Measurements from ENCODE around the gene GPHN.

GRCh38 chr14:67060546-67060945 is 552.6 kb downstream of the GPHN start:
- TF ChIP-seq ATF2 (IDR thresholded peaks at IDR 0.05; ENCODE audit: low read length) = no peak
- TF ChIP-seq CREB1 (IDR thresholded peaks at IDR 0.05) = no peak
- TF ChIP-seq CTCF (IDR thresholded peaks at IDR 0.05; ENCODE audit: control extremely low read depth in 1 of 3, insufficient read depth in 1 of 3, low read depth in 1 of 3, low read length in 3 of 3) = no peak
- TF ChIP-seq MAX (IDR thresholded peaks at IDR 0.05) = no peak
- no peak for TF ChIP-seq RNF2 (IDR thresholded peaks at IDR 0.05; ENCODE audit: borderline replicate concordance, low read depth, low read length, missing control alignments, poor library complexity, severe bottlenecking)
- no peak for TF ChIP-seq NRF1 (IDR thresholded peaks at IDR 0.05; ENCODE audit: low read depth, low read length)
- no peak for TF ChIP-seq RFX5 (IDR thresholded peaks at IDR 0.05; ENCODE audit: borderline replicate concordance, low read depth, low read length)
- no peak for TF ChIP-seq MAFK (IDR thresholded peaks at IDR 0.05; ENCODE audit: low read depth, low read length)
- TF ChIP-seq CHD2 (IDR thresholded peaks at IDR 0.05; ENCODE audit: low read length) = no peak
- TF ChIP-seq SIN3A (conservative IDR thresholded peaks at IDR 0.05 in 1 of 2, IDR thresholded peaks at IDR 0.05 in 1 of 2; ENCODE audit: low read depth in 1 of 2, low read length in 2 of 2) = no peak
- no peak for TF ChIP-seq POLR2AphosphoS5 (IDR thresholded peaks at IDR 0.05; ENCODE audit: low read depth, low read length)
- TF ChIP-seq POLR2A (IDR thresholded peaks at IDR 0.05; ENCODE audit: control extremely low read depth in 1 of 2, low read depth in 2 of 2, low read length in 2 of 2) = no peak

All from H1 (cell line).